NK-92 (cell line): ENCODE measurements around the gene DIP2A.
A peak's percentile ranks its signal among the peaks of the same experiment; 100 is the strongest.

Source experiments
- DNase-seq: peaks from one replicate; lab custom pipeline; 2025; ENCODE audit not compliant: unreplicated experiment; lab: John Stamatoyannopoulos, UW

DIP2A gene, protein sequence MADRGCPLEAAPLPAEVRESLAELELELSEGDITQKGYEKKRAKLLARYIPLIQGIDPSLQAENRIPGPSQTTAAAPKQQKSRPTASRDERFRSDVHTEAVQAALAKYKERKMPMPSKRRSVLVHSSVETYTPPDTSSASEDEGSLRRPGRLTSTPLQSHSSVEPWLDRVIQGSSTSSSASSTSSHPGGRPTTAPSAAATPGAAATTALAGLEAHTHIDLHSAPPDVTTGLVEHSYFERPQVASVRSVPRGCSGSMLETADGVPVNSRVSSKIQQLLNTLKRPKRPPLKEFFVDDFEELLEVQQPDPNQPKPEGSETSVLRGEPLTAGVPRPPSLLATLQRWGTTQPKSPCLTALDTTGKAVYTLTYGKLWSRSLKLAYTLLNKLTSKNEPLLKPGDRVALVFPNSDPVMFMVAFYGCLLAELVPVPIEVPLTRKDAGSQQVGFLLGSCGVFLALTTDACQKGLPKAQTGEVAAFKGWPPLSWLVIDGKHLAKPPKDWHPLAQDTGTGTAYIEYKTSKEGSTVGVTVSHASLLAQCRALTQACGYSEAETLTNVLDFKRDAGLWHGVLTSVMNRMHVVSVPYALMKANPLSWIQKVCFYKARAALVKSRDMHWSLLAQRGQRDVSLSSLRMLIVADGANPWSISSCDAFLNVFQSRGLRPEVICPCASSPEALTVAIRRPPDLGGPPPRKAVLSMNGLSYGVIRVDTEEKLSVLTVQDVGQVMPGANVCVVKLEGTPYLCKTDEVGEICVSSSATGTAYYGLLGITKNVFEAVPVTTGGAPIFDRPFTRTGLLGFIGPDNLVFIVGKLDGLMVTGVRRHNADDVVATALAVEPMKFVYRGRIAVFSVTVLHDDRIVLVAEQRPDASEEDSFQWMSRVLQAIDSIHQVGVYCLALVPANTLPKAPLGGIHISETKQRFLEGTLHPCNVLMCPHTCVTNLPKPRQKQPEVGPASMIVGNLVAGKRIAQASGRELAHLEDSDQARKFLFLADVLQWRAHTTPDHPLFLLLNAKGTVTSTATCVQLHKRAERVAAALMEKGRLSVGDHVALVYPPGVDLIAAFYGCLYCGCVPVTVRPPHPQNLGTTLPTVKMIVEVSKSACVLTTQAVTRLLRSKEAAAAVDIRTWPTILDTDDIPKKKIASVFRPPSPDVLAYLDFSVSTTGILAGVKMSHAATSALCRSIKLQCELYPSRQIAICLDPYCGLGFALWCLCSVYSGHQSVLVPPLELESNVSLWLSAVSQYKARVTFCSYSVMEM (N-terminal part only)

DNA sequence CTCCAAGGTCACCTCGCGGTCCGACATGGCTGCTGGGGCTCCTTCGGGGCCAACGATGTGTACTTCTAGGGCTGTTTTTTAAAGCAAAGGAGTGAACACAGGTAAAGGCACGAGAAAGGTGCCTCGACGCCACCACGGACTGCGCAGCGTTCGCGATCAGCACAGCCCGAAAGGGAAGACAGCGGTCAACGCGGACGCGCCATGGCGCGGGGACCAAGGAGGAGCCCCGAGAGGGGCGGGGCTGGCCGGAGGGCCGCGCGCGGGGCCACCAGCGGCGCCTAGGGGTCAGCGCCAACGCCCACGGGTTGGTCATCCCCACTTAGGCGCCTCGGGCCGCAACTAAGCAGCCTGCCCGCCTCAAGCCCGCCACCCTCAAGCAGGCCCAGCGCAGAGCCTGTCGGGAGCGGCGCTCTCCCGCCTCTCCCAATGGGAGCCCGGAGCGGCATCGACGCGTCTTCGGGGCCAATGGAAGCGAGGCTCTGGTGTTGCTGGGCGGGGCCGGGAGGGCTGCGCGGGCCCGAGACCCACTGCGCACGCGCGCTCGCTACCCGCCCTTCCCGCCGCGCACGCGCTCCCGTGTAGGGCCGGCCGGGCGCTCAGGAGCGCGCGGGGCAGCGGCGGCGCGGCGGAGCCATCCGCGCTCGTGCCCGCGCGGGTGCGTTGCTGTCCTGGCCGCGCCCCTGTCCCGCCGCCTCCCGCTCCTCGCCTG, at the start of gene DIP2A:
TSS of gene DIP2A (plus strand) at position 577 of the 709 bp plus-strand sequence. CDS start 241 bp downstream, outside the sequence.
- peak; percentile 56 for DNase-seq

GRCh38 chr21:46409641-46410406, 48.9 kb upstream of the DIP2A start:
- DNase-seq, result no peak

- no peak for DNase-seq
Observed at GRCh38 chr21:46410516-46410915, 48.2 kb upstream of the DIP2A start.

- no peak for DNase-seq
Observed at GRCh38 chr21:46411236-46411635, 47.5 kb upstream of the DIP2A start.

GRCh38 chr21:46411691-46412090, 47.0 kb upstream of the DIP2A start:
- DNase-seq, result no peak

DNA sequence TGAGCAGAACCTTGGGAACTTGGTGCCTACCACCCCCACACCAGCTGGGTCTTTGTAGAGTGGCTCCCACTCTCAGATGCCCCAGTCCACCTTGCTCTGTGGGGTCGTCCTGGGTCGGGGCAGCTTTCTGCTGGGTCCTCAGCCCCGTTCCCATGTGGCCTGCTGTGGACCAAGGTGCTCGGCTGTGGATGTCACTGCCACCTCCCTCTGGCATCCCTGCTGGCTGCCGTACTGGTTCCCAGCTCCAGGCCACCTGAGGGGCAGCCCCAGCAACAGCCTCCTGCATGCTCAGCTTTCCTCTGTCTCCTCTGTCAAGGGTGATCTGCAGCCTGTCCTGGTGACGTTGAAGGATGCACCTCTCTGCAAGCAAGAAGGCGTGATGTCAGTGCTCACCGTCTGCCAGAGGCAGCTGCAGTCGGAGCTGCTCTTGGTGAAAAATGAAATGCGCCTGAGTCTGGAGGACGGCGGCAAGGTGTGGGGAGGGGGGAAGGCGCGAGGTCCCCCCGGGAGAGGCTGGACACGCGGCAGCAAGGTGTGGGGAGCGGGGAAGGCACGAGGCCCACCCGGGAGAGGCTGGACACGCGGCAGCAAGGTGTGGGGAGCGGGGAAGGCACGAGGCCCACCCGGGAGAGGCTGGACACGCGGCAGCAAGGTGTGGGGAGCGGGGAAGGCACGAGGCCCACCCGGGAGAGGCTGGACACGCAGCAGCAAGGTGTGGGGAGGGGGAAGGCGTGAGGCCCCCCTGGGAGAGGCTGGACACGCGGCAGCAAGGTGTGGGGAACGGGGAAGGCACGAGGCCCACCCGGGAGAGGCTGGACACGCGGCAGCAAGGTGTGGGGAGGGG, 45.9 kb upstream of the DIP2A start:
- no peak for DNase-seq

DNA sequence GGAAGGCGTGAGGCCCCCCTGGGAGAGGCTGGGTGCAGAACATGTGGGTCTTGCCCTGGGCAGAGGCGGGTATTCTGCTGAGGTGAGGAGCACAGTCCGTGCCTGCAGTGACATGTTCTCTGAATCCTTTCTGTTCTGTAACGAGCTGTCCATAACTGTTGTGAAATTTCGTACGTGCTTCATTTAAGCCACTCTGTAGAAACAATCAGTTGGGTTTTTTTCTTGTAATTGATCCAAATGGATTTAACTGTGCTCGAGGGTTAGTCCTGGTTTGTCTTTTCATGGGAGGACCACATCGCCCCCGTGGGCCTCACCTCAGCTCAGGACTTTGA, 45.4 kb upstream of the DIP2A start:
- no peak for DNase-seq

DNA sequence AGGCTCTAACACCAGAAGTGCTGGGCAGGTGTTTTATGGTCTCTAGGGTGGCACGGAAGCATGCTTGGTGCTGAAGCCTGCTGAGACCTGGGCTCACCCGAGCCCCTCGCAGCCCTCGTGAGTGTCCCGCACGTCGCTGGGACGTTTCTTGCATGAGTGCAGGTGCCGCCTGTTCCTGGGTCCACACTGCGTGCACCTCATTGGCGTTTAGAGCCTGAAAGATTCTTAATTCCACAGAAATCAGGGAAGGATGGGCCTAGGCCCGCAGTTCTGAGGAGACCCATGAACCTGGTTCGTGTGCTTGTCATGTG, 43.8 kb upstream of the DIP2A start:
- no peak for DNase-seq

DNA sequence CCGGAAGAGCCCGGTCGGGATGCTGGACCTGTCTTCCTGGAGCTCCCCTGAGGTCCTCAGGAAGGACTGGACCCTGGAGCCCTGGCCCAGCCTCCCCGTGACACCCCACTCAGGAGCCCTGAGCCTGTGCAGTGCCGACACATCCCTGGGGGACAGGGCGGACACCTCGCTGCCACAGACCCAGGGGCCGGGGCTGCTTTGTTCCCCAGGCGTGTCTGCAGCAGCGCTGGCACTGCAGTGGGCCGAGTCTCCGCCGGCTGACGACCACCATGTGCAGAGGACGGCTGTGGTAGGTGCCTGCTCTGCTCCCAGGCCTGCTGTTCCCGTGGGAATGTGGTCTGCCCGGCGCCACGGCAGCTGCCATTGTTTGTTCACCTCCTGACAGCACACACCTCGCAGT, 42.1 kb upstream of the DIP2A start:
- DNase-seq, result no peak

- DNase-seq, result no peak
Observed at GRCh38 chr21:46418265-46418946, 40.3 kb upstream of the DIP2A start.

DNA sequence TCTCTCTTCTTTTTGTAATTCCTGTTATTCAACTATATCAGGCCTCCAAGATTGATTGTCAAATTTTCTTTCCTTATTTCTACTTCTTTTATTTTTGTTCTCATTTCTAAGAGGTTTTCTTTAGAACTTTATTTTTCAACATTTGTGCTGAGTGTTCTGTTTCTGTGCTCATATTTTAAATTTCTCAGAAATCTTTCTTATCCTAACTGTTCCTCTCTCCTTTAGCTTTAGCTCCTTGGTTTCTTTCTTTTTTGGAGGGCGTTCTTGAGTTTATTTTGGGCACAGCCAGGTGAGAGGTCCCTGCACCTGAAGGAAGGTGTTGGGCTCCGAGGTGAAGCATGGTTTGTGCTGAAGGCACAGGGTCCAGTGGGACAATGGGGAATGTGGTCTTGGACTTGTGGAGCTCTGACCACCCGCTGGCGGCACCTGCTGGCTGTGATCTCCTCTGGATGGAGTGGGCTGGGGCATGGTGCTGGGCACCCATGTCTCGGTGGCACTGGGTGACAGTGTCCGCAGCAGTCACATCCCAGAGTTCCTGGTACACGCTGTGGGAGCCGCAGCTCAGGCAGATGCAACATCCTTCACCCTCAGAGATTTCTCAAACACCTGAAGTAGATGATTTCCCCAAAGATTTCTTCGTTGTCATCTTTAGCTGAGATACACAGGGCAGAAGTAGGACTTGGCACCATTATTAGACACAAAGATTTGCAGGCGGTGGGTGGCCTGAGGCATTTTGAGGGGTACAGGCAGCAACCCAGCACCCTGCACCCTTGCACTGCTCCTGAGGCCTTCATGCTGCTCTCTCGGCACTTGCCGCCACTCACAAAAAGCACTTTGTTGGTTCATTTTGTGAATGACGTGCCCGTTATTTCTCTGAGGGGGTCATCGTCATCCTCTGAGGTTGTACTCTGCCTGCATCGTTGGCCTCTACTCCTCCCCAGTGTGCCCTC, 38.2 kb upstream of the DIP2A start:
- DNase-seq, result no peak

DNA sequence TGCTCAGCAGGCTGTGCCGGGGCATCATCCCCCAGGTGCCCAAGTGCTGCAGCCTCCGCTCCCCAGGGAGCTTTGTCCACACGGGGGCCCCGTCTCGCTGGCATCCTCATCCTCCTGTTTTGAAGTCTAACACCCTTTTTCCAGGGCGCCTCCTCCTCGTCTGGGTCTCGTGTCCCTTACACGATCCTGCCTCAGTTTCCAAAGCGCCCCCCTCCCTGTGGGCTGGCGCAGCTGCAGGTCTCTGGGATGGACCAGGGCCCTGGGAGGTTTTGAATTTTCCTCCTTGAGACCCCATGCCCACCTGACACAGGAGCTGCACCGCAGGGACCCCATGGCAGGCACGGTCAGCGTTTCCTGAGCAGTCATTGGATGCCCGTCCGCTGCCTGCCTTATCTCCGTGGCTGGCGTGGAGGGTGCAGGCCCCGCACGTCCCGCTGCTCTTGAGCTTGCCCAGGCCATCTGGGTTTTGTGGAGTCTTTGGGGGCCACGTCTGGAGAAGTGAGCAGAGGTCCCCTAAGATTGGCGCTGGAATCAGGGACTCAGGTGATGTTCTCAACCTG, 37.4 kb upstream of the DIP2A start:
- DNase-seq, result no peak

DNA sequence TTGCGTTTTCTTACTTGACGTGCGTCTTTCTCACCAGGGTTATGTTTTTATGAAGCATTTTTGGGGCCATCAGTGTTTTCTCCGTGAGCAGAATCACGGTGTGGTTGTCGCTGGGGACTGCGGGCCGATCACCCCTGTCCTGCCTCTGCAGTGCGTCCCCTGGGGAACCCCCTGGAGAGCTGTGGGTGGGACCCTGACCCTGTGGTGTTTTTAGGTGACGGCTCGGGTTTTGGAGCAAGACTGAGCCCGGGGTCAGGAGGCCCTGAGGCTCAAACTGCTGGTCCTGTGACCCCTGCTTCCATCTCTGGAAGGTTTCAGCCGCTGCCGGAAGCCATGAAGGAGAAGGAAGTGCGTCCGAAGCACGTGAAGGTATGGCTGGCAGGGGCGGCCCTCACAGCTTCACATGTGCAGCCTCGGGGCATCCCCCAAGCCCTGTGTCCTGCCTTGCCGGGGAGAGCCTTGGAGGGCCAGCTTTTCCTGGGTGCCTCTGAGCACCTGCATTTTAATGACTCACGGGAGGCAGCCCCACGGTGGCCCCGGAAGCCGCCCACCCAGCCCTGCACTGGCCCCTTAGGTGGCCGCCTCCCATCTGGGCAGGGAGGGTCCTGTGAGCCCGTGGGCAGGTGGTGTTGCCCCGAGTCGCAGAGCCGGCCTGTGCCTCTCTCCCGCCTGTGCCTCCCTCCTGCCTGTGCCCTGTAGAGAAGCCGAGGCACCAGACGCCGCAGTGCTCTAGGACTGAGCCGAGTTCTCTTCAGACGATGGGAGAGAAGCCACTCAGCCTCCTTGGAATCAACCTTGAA, 36.7 kb upstream of the DIP2A start:
- no peak for DNase-seq

- no peak for DNase-seq
Observed at GRCh38 chr21:46422636-46423241, 36.0 kb upstream of the DIP2A start.

DNA sequence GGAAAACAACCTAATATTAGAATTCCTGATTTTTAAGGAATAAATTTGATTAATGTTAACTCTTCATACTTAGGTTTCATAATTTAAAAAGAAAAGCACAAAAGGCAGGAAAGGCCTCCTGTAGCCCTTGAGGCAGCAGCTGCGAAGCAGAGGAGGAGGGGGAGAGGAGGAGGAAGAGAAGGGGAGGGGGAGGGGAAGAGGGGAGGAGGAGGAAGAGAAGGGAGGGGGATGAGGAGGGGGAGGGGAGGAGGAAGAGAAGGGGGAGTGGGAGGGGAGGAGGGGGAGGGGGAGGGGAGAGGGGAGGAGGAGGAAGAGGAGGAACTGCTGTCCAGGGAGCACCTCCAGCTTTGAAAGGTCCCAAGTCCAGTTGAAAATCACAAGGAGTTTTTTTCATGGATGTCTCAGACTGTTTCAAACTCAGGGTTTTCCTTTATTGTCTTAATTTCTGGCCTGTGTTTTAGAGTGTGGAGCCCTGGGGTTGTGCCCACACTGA, 35.1 kb upstream of the DIP2A start:
- DNase-seq, result no peak

GRCh38 chr21:46424039-46424591, 34.6 kb upstream of the DIP2A start:
- DNase-seq, result no peak
